HEK293T (cell line): Measurements from ENCODE around the gene TLE2.
"Not testable (repeated sequence)": the region's sequence is repeated elsewhere in the genome, so short reads cannot be mapped to it uniquely, and the experiment has no call there.

Experiments used
- CTCF ChIA-PET: fragments of 350-600 bp; formaldehyde crosslinking; extraction: SDS; loops from one replicate; lab custom pipeline; 2021; ENCODE audit warnings: antibody characterized with exemption, inconsistent platforms; lab: Yijun Ruan, JAX
- POLR2A ChIA-PET: fragments of 350-600 bp; formaldehyde crosslinking; extraction: SDS; loops from one replicate; lab custom pipeline; 2020; ENCODE audit warnings: antibody characterized with exemption, inconsistent platforms; lab: Yijun Ruan, JAX
- DNase-seq: peaks from one replicate; pipeline ENCODE4 v3.0.0; 2012; ENCODE audit warnings: mixed read lengths; ENCODE audit errors: extremely low spot score
- ARNT ChIP-seq: fragments of 450-650 bp; IDR thresholded peaks from 2 replicates; pipeline ENCODE4 v1.6.1; 2017; ENCODE audit warnings: mild to moderate bottlenecking
- BHLHE40 ChIP-seq: fragments of 450-650 bp; IDR thresholded peaks from 2 replicates; pipeline ENCODE4 v1.6.1; 2016; ENCODE audit warnings: mild to moderate bottlenecking, moderate library complexity, borderline replicate concordance
- CTBP1 ChIP-seq: fragments of 450-650 bp; IDR thresholded peaks from 2 replicates; pipeline ENCODE4 v1.6.1; 2016; ENCODE audit warnings: borderline replicate concordance
- ELF4 ChIP-seq: fragments of 450-650 bp; IDR thresholded peaks from 2 replicates; pipeline ENCODE4 v1.6.1; 2017; ENCODE audit warnings: antibody characterized with exemption
- FOXA1 ChIP-seq: fragments of 450-650 bp; IDR thresholded peaks from 2 replicates; pipeline ENCODE4 v1.6.1; 2016; ENCODE audit warnings: mild to moderate bottlenecking
- FOXK2 ChIP-seq: fragments of 450-650 bp; IDR thresholded peaks from 2 replicates; pipeline ENCODE4 v1.6.1; 2016; ENCODE audit warnings: mild to moderate bottlenecking
- FOXM1 ChIP-seq: fragments of 450-650 bp; IDR thresholded peaks from 2 replicates; pipeline ENCODE4 v1.6.1; 2017; ENCODE audit warnings: mild to moderate bottlenecking, borderline replicate concordance
- HDGF ChIP-seq: fragments of 450-650 bp; IDR thresholded peaks from 2 replicates; pipeline ENCODE4 v1.6.1; 2017; ENCODE audit warnings: antibody characterized with exemption, borderline replicate concordance
- L3MBTL2 ChIP-seq: fragments of 450-650 bp; conservative IDR thresholded peaks from 2 replicates; pipeline ENCODE4 v1.6.1; 2016; ENCODE audit warnings: mild to moderate bottlenecking
- LEF1 ChIP-seq: fragments of 450-650 bp; IDR thresholded peaks from 2 replicates; pipeline ENCODE4 v1.6.1; 2017; ENCODE audit warnings: mild to moderate bottlenecking, borderline replicate concordance
- NFRKB ChIP-seq: fragments of 450-650 bp; IDR thresholded peaks from 2 replicates; pipeline ENCODE4 v1.6.1; 2016; ENCODE audit warnings: mild to moderate bottlenecking, moderate library complexity
- SP1 ChIP-seq: fragments of 450-650 bp; IDR thresholded peaks from 2 replicates; pipeline ENCODE4 v1.6.1; 2017
- SUZ12 ChIP-seq: fragments of 450-650 bp; IDR thresholded peaks from 2 replicates; pipeline ENCODE4 v1.6.1; 2016; ENCODE audit warnings: mild to moderate bottlenecking
- TARDBP ChIP-seq: fragments of 450-650 bp; IDR thresholded peaks from 2 replicates; pipeline ENCODE4 v1.6.1; 2016
- ZNF384 ChIP-seq: fragments of 450-650 bp; IDR thresholded peaks from 2 replicates; pipeline ENCODE4 v1.6.1; 2016
- TF ChIP-seq, protein P1 (sequence below): fragments of 450-650 bp; IDR thresholded peaks from 2 replicates; pipeline ENCODE4 v1.6.1; 2016

The TLE2 gene

DNA sequence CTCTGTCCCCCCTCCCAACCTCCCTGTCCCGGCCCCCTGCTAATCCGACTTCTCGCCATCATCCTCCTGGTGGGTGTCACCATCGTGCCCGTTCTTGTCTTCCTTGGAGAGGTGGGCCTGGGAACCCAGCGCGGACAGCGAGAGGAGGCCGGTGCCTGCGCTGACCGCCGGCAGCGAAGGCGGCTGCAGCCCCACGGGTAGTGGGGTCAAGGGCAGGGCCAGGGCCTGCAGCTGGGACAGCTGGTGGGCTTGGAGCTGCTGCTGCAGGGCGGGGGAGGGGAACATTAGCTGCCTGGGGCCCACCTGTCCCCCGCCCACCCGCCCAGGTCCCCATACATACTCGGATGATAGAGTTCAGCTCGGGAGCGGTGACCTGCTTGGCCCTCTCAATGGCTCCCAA lies 24.7 kb upstream of the TLE2 start:
- no peak for DNase-seq
- POLR2A ChIA-PET, result interaction anchor here (2.0 kb wide), 1 partner anchor 18 kb away, joined by 13 read pairs; no protein-coding TSS in a partner anchor
- TF ChIP-seq TARDBP (no peak), ZNF384 (no peak), ARNT (no peak), FOXK2 (no peak), NFRKB (no peak), FOXM1 (no peak), SUZ12 (no peak), LEF1 (no peak), HDGF (no peak), SP1 (no peak), BHLHE40 (no peak), CTBP1 (no peak), L3MBTL2 (no peak)
- TF ChIP-seq, protein P1, sequence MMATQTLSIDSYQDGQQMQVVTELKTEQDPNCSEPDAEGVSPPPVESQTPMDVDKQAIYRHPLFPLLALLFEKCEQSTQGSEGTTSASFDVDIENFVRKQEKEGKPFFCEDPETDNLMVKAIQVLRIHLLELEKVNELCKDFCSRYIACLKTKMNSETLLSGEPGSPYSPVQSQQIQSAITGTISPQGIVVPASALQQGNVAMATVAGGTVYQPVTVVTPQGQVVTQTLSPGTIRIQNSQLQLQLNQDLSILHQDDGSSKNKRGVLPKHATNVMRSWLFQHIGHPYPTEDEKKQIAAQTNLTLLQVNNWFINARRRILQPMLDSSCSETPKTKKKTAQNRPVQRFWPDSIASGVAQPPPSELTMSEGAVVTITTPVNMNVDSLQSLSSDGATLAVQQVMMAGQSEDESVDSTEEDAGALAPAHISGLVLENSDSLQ, result no peak
- CTCF ChIA-PET, result interaction anchor here (0.7 to 1.2 kb wide), 2 partner anchors 18 to 430 kb away, joined by 3 read pairs; no protein-coding TSS in a partner anchor

DNA sequence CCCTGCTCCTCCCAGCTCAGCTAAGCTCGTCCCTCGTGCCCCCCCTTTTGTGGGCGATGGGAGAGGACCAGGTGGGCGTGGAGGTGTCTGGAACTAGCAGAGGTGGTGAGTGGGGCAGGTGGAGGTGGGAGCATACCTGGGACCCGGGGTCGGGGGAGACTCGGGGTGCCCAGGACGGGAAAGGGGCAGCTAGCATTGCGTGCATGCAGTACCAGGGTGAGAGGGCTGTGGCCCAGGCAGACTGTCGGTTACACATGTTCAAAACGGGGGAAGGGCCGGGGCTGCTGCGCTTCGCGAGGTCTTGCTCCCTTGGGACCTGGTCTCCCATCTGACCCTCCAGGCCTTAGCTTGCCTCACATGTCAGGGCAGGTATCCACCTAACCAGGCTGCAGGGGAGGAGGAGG lies 24.1 kb upstream of the TLE2 start:
- POLR2A ChIA-PET, result interaction anchor here (0.9 to 2.0 kb wide), 2 partner anchors 17 to 103 kb away, joined by 3 to 13 read pairs; no protein-coding TSS in a partner anchor
- no peak for DNase-seq
- CTCF ChIA-PET, result interaction anchor here (0.7 to 1.2 kb wide), 2 partner anchors 17 to 429 kb away, joined by 3 read pairs; no protein-coding TSS in a partner anchor
- TF ChIP-seq BHLHE40 (no peak), ARNT (no peak), CTBP1 (no peak), FOXA1 (no peak), SP1 (no peak), ZNF384 (no peak), L3MBTL2 (no peak), FOXK2 (no peak)
- TF ChIP-seq, protein P1, result no peak

DNA sequence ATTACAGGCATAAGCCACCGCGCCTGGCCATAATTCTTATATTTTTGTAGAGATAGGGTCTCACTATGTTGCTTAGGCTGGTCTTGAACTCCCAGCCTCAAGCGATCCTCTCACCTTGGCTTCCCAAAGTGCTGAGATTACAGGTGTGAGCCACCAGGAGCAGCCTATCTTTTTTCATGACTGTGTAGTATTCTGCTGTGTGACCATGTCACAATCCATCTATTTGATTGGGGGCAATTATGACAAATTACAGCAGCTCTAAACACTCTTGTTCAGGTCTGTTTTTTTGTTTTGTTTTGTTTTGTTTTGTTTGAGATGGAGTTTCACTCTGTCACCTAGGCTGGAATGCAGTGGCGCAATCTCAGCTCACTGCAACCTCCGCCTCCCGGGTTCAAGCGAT lies 20.9 kb upstream of the TLE2 start:
- CTCF ChIA-PET, POLR2A ChIA-PET, DNase-seq: not testable (repeated sequence)

DNA sequence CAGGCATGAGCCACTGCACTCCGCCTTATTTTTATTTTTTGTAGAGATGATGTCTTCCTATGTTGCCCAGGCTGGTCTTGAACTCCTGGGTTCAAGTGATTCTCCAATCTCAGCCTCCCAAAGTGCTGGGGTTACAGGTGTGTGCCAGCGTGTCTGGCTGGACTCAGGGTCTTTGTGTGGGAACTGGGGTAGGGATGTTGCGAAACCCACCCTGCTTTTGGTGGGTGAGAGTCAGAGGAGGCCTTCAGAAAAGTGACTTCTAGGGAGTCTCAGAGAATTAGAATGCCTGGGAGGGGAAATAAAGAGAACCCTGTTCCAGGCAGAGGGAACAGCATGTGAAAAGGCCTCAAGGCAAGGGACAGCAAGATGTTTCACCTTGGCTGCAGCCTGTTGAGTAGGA lies 20.0 kb upstream of the TLE2 start:
- TF ChIP-seq ELF4 (no peak), SUZ12 (no peak), FOXA1 (no peak), FOXM1 (no peak), HDGF (no peak), NFRKB (no peak), ZNF384 (no peak), LEF1 (no peak), BHLHE40 (no peak), SP1 (no peak), L3MBTL2 (no peak)
- POLR2A ChIA-PET, result no interaction called here
- CTCF ChIA-PET, result interaction anchor here (0.7 kb wide), 1 partner anchor 225 kb away, joined by 8 read pairs; no protein-coding TSS in a partner anchor

DNA sequence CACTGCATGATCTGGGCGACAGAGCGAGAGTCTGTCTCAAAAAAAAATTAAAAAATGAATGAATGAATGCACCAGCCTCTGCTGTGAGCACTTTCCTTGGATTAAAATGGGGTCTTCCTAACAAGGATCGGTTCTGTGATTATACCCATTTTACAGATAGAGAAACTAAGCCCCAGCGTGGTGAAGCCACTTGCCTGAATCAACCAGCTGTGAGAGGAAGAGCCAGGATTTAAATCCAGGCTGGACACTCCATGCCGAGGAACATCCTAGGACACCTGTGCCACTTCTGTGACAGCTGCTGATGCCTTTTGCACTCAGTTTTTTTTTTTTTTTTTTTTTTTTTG lies 19.1 kb upstream of the TLE2 start:
- ChIA-PET CTCF (interaction anchor here (0.7 kb wide), 1 partner anchor 226 kb away, joined by 8 read pairs; no protein-coding TSS in a partner anchor), POLR2A (no interaction called here)
- no peak for TF ChIP-seq FOXK2
- TF ChIP-seq ZNF384, result peak; percentile 74
- DNase-seq, result no peak

More for the DNA sequence above, 20.0 kb upstream of the TLE2 start:
- DNase-seq, result no peak

DNA sequence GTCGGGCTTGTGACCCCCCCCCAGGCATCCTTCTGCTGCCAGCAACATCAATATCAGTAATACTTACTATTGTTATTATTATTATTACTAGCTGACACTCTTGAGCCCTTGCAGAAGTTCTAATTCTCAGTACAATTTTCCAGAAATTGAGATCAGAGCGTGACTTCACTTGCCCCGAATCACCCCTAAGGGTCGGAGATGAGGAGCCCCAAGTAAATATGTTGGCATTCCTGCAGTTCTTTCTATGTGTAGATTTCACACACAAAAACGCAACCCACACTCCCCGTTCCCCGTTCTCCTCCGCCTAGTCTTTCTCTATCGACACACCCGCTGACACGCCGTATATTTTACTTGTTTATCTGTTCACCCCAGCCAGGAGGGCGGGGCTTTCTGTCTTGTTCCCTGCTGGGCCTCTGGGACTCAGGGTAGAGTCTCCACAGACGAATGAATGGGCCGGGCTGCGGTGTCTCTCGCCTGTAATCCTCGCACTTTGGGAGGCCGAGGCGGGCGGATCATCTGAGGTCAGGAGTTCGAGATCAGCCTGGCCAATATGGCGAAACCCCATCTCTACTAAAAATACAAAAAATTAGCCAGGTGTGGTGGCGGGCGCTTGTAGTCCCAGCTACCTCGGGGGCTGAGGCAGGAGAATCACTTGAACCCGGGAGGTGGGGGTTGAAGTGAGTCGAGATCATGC lies 18.6 kb upstream of the TLE2 start:
- DNase-seq, result peak; percentile 79
- TF ChIP-seq FOXA1 (no peak), FOXM1 (no peak), FOXK2 (peak; percentile 78), TARDBP (0 out of 2 replicates have a peak, but pooled peaks have one; percentile 25), SP1 (no peak), BHLHE40 (no peak), ELF4 (no peak), NFRKB (no peak), L3MBTL2 (no peak)
- TF ChIP-seq, protein P1, result peak; percentile 94
- POLR2A ChIA-PET, result no interaction called here
- CTCF ChIA-PET, result no interaction called here
